ENCODE measurements around the gene PAPSS2. TPM values are rescaled to one million over a fixed set of nuclear protein-coding genes. Genes with fewer than 3 reads are reported as not detected.
A peak's percentile ranks its signal among the peaks of the same experiment; 100 is the strongest.

Gene PAPSS2
- total RNA-seq, 1 experiment from 2014 or later, result 14.6 TPM

GRCh38 chr10:87765666-87766376 lies 106.1 kb downstream of the PAPSS2 start:
- ChIA-PET CTCF (no interaction called here), POLR2A (no interaction called here), RAD21 (ENCODE audit: low non-redundant PET in 1 of 2, low total read pairs in 2 of 2, uncharacterized antibody in 2 of 2, unreplicated experiment in 2 of 2) (no interaction called here)
- TF ChIP-seq YY1 (IDR thresholded peaks at IDR 0.05; ENCODE audit: extremely low read depth, insufficient replicate concordance, low read depth, low read length) (no peak), CTCF (IDR thresholded peaks at IDR 0.05 in 2 of 3, conservative IDR thresholded peaks at IDR 0.05 in 1 of 3; ENCODE audit: borderline replicate concordance in 1 of 3, insufficient read depth in 1 of 3, low read depth in 2 of 3, low read length in 2 of 3) (no peak)
- H3K9me2 ChIP-seq (ENCODE audit: insufficient read depth), result no peaks in the 10 kb centered on the region
- no TSS peak for BruUV-seq (replicated peaks)
- no peak overlapping the region for H3K27ac ChIP-seq (ENCODE audit: low read depth, low read length)
- no peaks in the 10 kb centered on the region for H3K9me3 ChIP-seq (ENCODE audit: control insufficient read depth in 1 of 2, insufficient read depth in 1 of 2, low read depth in 1 of 2, low read length in 2 of 2)
- H4K20me1 ChIP-seq (ENCODE audit: insufficient read depth), result 0 out of 2 replicates have a peak, but pooled peaks cover 4% of the 10 kb centered on the region
- no peaks in the 10 kb centered on the region; the same call in none of the 2 replicates for H3K79me2 ChIP-seq (ENCODE audit: insufficient read depth, low read length)
- DNase-seq (ENCODE audit: low read depth, low spot score) (no peak), ATAC-seq (no peak)
- no peak overlapping the region for H3K4me3 ChIP-seq (replicated peaks in 1 of 2; ENCODE audit: low read depth in 1 of 2, low read length in 2 of 2)
- H3K36me3 ChIP-seq (ENCODE audit: control insufficient read depth in 1 of 2, insufficient read depth in 2 of 2, low read length in 2 of 2), result peaks cover 0 to 2% of the 10 kb centered on the region in 2 experiments; a peak in 1 of 4 replicates
- no peak overlapping the region for H3K4me2 ChIP-seq (ENCODE audit: low read length)
- peaks cover 27 to 48% of the 10 kb centered on the region in 2 experiments for H3K4me1 ChIP-seq (ENCODE audit: control insufficient read depth in 1 of 2, insufficient read depth in 2 of 2, low read length in 2 of 2)
- H3K9ac ChIP-seq (ENCODE audit: low read length), result no peak overlapping the region
- intact Hi-C loops (cut with micrococcal nuclease), result no loop called here
- H2AFZ ChIP-seq (ENCODE audit: low read depth, low read length, poor library complexity, severe bottlenecking), result no peak overlapping the region
- no peaks in the 10 kb centered on the region for H3K27me3 ChIP-seq (ENCODE audit: insufficient read depth, low read length)

GRCh38 chr10:87767253-87767652 lies 107.6 kb downstream of the PAPSS2 start:
- peaks cover 19 to 38% of the 10 kb centered on the region in 2 experiments for H3K4me1 ChIP-seq (ENCODE audit: control insufficient read depth in 1 of 2, insufficient read depth in 2 of 2, low read length in 2 of 2)
- no TSS peak for BruUV-seq (replicated peaks)
- POLR2A ChIA-PET, result no interaction called here
- no peak for DNase-seq (ENCODE audit: low read depth, low spot score)
- CTCF ChIA-PET, result no interaction called here
- H3K36me3 ChIP-seq (ENCODE audit: control insufficient read depth in 1 of 2, insufficient read depth in 2 of 2, low read length in 2 of 2), result peaks cover 0 to 2% of the 10 kb centered on the region in 2 experiments; a peak in 1 of 4 replicates
- H3K9me3 ChIP-seq (ENCODE audit: control insufficient read depth in 1 of 2, insufficient read depth in 1 of 2, low read depth in 1 of 2, low read length in 2 of 2), result no peaks in the 10 kb centered on the region
- no peak overlapping the region; the same call in 1 of the 2 replicates for H3K27ac ChIP-seq (ENCODE audit: low read depth, low read length)
- RAD21 ChIA-PET (ENCODE audit: low non-redundant PET in 1 of 2, low total read pairs in 2 of 2, uncharacterized antibody in 2 of 2, unreplicated experiment in 2 of 2), result no interaction called here
- no peaks in the 10 kb centered on the region for H3K9me2 ChIP-seq (ENCODE audit: insufficient read depth)
- H4K20me1 ChIP-seq (ENCODE audit: insufficient read depth), result no peaks in the 10 kb centered on the region
- H3K4me3 ChIP-seq (replicated peaks in 1 of 2; ENCODE audit: low read depth in 1 of 2, low read length in 2 of 2), result no peak overlapping the region
- no peak overlapping the region for H3K9ac ChIP-seq (ENCODE audit: low read length)
- peak; percentile 43; the same call in 1 of the 2 replicates for ATAC-seq
- no peak overlapping the region for H2AFZ ChIP-seq (ENCODE audit: low read depth, low read length, poor library complexity, severe bottlenecking)
- no peak overlapping the region for H3K4me2 ChIP-seq (ENCODE audit: low read length)
- no peaks in the 10 kb centered on the region for H3K27me3 ChIP-seq (ENCODE audit: insufficient read depth, low read length)
- no peaks in the 10 kb centered on the region; the same call in none of the 2 replicates for H3K79me2 ChIP-seq (ENCODE audit: insufficient read depth, low read length)
- intact Hi-C loops (cut with micrococcal nuclease), result no loop called here
- TF ChIP-seq ZFX (IDR thresholded peaks at IDR 0.05) (no peak), SIN3A (IDR thresholded peaks at IDR 0.05; ENCODE audit: low read depth) (no peak), CBX3 (IDR thresholded peaks at IDR 0.05; ENCODE audit: low read depth) (no peak), ZBTB33 (IDR thresholded peaks at IDR 0.05; ENCODE audit: extremely low read depth, insufficient replicate concordance, low read length) (no peak), JUND (IDR thresholded peaks at IDR 0.05) (no peak), ATF3 (IDR thresholded peaks at IDR 0.05) (no peak), MAX (IDR thresholded peaks at IDR 0.05) (no peak), YY1 (IDR thresholded peaks at IDR 0.05; ENCODE audit: extremely low read depth, insufficient replicate concordance, low read depth, low read length) (no peak), SP1 (IDR thresholded peaks at IDR 0.05; ENCODE audit: low read depth) (no peak), POLR2A (IDR thresholded peaks at IDR 0.05; ENCODE audit: borderline replicate concordance, extremely low read depth, insufficient read depth, insufficient read length) (no peak), SRF (IDR thresholded peaks at IDR 0.05; ENCODE audit: low read depth) (no peak)
